Limb (tissue), 2 donors: ENCODE data around the gene MRAP2.
"Not testable (repeated sequence)": the region's sequence is repeated elsewhere in the genome, so short reads cannot be mapped to it uniquely, and the experiment has no call there.

Source experiments
- DNase-seq, 2 donors: peaks; one replicate each; pipeline ENCODE4 v3.0.0-alpha.2; 2016; ENCODE audit errors: extremely low spot score in 2 of 2

Gene MRAP2

DNA sequence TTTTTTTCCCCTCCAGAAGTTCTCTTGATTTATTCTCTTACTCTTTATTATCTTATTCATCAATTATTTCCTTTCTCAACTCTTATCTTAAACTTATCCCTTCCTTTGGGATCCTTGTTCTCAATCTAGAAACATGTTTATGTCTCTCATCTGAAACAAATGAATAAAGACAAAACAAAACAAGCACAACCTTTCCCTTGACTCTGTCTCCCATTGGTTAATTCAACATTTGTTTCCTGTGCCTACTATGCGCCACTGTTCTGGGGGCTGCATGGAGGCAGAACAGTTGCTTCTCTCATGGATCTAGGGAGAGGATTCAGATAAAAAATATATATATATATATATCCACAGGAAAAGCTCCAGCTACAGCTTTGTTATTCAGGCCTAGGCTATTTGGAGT is 5.2 kb upstream of the MRAP2 start:
- DNase-seq, result no peak

DNA sequence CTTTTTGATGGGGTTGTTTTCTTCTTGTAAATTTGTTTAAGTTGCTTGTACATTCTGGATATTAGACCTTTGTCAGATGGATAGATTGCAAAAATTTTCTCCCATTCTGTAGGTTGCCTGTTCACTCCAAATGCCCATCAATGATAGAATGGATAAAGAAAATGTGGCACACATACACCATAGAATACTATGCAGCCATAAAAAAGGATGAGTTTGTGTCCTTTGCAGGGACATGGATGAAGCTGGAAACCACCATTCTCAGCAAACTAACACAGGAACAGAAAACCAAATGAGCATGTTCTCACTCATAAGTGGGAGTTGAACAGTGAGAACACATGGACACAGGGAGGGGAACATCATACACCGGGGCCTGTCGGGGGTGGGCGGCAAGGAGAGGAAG is 1.6 kb upstream of the MRAP2 start:
- DNase-seq, result not testable (repeated sequence)

DNA sequence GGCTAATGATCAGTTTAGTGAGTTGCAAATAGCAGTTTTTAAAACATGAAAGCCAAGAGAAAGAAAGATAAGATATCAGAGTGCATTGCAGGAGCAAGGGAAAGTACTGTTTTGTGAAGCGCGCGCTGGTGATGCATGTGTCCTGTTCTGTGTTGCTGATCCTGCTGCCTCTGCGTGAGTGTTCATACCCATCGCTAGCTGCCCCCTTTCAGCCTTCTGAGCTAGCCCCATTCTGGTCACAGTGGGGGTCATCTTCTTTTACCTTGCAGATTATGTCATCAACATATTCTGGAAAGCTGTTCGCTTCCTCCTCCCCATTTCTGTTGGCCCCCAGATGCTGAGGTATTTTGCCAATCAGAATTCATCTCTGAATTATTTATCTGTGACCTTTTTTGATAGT is 1.9 kb downstream of the MRAP2 start:
- DNase-seq, result no peak

DNA sequence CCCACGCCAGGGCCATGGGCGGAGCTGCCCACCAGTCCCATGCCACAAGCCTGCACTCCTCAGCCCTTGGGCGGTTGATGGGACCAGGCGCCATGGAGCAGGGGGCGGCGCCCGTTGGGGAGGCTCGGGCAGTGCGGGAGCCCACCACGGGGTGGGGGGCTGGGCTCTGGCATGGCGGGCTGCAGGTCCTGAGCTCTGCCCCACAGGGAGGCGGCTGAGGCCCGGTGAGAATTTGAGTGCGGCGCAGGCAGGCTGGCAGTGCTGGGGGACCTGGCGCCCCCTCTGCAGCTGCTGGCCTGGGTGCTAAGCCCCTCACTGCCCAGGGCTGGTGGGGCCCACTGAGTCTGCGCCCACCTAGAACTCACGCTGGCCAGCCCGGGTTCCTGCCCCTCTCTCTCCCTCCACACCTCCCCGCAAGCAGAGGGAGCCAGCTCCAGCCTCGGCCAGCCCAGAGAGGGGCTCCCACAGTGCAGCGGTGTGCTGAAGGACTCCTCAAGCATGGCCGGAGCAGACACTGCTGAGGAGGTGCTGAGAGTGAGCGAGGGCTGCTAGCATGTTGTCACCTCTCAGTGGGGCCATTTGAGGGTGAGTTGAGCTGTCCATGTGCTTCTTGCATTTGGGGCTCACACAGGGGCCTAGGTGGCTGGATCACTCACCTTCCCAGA is 4.0 kb downstream of the MRAP2 start:
- no peak for DNase-seq

DNA sequence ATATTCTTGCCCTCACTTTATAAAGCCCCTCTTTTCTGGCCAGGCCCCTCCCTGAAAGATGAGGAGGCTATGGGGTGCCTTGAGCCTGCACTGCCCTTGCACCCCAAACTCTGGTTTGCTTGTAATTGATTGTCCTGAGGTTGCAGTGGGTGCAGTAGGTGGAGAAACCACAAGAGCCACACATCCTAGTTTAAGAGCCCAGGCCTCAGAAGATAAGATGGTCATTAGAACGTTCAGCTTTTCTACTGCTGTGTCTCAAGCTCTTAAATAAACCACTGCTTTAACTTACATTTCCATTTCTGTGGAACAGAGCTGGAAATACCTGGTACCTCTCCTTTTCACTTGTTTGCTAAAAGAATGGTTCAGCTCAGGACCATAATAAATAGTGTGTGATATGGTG is 9.0 kb downstream of the MRAP2 start:
- no peak for DNase-seq

DNA sequence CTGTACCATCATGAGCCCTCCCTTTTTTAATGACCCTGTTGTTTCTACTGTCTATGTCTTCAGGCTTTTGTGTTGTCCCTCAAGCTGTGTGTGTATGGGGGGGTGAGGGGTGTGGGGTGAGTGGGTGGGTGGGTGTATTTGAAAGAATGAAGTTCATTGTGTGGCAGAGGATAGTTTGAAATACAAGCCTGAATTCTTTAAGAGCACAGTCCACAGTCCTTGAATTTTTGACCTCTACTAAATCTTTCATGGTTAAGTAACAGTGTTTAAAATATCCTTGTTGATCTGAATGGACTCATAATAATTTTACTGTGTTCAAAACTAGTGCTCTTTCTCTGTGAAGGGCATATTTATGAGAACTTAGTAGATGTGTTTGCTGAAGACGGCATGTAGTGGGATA is 10.0 kb downstream of the MRAP2 start:
- DNase-seq, result no peak

DNA sequence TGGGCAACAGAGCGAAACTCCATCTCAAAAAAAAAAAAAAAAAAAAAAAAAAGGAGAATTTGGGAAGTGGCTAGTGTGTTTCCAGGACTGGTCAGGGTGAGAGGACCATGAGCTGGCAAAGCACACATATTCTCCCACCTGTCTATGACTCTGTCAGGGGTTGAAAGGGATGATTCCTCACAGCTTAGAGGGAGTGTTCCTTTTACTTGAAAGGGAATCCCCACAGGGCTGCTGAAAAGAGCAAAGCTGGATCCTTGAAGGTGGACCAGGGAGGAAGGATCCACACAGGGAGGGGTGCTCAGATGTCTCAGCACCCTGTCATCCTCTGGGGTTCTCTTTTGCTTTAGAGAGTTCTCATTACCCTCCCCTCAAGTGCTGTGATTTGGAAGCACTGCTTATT is 13.2 kb downstream of the MRAP2 start:
- DNase-seq, result no peak

DNA sequence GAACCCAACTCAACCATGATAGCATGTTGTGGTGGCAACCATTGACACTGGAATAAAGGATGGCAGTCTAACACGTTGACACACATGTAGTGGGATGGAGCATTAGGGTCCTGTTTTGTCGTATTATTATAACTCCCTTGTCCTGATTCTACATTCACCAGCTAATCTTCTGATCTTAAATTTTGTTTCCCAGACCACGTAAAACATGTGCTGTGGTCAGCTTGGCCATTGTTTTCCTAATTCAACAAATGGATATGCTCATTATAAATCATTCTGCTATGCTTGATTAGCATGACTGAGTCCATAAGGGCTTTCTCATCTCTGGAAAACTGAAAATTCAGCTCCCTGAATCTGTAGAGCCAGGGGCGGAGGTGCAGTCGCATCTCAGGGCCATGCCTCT is 15.0 kb downstream of the MRAP2 start:
- DNase-seq, result no peak

DNA sequence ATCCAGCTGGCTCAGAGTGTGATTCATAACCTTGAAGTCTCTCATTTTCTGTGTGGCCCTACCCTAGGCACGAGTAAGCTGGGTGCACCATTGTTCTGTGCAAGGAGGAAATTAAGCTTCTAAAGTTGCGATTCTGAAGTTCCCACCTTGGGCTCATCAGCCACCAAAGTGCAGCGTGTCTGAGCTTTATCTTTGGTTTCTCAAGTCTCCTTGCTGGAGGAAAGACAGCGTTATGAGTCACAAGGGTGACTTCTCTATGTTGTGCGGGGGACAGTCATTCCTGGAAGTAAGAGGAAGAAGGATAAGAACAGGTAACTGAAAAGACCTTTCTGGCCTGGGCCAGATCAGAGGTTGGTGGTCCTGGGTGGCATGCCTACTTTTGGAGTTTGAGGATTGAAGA is 16.8 kb downstream of the MRAP2 start:
- DNase-seq, result no peak

DNA sequence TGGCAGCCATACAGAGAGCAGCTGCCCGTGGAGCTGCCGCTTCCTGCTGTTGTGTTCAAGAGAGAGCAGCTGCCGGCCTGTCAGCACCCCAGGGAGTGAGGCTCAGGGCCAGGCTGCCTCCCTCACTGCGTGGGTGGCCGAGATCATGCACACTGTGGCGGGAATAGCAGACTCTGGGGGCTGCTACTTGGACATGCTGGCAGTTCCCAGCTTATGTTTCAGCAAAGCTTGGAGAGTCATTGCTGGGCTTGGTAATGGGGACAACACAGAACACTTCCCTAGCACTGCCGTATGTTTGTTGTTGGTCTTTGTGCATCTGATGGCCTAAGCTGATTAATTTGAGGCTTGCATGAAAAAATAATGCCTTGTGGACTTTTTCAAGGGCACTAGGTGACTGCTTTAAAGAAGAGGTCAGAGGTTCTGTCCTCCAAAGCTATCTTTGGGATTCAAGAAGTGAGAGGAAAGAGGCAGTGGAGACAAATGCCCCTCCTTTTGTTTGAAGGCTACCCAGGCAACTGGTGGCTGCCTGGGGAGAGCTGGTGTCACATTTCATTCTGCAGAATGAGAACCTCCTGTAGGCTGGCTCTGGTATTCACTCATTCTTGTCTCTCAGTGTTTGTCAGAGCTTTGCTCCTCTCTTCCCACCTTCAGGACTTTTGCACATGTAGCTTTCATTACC is 18.8 kb downstream of the MRAP2 start:
- peak; percentile 74 to 79 for DNase-seq

DNA sequence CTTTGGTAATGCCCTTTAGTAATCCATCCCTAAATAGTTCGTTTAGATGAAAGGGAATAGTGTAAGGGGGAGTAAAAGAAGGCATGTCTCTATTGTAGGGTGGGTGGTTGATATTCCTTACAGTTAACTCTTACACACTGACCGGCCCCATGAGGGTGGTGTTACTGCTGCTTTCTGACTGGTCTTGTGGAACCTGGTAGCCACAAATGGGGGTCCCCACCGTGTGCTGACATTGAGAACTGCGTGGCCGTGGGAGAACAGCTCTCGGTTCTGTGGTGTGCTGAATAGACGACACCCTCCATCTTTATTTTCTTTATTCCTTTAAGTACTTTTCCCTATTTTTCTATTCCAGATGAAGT is 19.3 kb downstream of the MRAP2 start:
- DNase-seq, result no peak

DNA sequence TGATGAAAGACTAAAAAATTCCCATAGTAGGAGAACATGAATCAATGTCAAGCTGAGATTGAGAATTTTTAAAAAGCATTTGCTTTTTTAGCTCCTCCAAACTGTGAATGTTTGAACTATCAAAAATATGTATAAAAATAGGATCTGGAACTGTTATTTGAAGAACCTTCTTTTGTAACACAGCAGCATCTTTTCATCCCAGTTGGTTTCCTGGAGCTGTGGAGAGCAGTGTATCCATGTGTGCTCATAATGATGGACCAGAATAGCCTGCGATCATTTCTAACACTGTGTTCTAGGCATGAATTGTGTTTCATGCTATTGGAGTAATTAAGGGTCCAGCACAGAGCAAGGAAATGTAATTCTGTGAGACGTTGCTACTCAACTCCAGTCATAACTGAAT is 22.1 kb downstream of the MRAP2 start:
- no peak for DNase-seq

DNA sequence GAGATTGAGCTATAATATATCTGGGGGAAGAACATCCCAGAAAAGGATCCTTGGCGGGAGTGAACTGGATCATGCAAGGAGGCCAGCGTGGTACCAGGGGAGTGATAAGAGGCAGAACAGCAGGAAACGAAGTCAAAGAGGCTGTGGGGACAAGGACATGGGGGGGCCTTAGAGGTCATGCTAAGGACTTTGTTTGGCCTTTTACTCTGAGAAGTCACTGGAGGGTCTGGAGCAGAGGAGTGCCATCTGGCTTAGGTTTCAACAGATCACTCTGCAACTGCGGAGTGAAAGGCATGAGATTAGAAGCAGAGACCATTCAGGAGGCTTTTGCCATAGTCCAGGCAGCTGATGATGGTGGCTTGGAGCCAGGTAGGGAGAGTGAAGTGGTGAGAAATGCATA is 24.3 kb downstream of the MRAP2 start:
- DNase-seq, result no peak

DNA sequence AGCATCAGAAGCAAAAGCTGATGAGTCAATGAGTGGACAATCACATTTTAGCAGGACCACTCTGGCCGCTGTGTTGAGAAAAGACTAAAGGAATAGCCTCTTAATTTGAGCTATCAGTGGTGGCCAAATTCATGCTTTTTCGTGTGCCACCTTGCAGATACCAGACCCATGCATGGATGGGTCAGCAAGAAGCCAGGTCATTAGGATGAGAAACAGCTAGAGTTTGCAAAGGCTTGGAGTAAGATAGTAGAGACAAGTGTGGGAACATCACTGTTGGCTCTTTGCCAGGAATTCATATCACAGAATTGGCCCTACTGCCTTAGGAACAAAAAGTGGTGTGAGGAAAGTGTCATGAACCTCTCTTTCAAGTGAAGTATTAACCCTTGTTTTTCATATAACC is 25.5 kb downstream of the MRAP2 start:
- no peak for DNase-seq

DNA sequence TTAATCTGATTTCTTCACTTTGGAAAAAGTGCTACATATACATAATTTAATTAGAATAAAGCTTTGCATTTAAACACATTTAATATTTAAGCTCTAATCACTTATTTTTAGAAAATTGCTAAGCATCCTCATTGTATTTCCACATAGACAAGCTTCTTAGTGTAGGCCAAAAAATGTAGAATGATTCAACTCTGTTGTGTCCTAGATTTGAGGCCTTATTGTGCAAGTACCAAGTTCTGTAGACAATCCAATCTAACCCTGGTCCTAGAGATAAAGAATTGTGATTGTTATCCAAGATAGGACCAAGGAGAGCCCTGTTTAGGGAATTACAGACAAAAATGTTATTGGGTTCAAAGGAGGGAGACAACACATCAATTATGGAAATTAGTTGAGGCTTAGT is 27.6 kb downstream of the MRAP2 start:
- no peak for DNase-seq

DNA sequence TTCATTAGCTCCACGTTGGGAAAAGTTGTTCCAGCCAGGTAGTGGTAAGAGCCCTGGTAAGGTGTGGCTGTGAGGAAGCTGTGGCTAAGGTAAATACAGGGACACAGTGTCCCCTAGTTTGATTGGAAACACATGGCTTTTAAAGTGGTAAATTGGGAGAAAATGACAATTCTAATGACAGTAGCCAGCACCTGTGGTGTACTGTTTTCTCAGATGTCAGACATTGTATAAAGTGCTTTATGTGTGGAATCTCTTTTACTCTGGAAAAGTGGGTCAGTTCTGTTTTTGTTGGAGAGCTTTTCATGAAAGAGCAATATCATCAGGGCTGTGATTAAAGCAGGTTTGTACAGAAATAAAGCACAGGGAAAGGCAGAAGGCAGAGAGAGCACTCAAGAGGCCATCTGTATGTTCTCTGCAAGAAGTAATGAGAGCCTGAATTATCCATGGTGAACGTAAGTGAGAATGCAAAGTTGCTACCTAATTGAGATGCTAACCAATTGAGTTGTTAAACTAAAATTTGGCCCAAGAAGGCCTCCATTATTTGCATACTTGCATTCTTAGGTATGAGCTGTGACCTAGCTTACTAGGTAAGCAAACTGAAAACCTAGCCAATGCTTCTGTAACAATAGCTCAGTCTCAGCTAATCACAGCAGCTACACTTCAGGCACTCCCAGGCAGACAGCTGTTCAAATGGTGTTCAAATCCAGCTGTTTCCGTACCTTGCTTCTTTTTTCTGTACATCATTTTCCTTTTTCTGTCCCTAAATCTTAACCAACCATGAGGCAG is 28.2 kb downstream of the MRAP2 start:
- no peak for DNase-seq

DNA sequence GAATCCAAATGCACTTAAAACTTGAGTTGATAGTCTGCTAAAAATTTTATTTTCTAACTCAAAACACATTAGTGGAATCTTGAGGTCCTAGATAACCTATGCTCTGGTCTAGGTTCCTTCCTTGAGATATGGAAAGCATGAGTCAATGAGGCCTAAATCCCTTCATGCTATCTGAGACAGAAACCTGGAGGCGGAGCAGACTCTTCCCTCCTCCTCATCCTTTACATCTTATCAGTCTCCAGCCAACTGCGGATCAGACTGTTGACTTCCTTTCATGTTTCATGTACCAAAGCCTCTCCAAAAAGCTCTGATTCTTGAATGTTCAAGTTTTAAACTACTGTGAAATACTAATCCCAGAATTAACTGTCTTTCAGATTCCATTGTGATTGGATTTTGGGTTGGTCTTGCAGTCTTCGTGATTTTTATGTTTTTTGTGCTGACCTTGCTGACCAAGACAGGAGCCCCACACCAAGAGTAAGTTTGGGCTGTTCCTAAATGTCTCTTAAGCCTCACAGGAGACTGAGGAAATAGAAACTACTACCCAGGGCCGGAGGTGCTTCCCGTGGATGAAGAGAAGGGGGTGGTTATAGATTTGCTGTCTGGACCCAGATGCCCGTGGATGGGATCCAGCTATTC is 29.1 kb downstream of the MRAP2 start:
- DNase-seq, result no peak

DNA sequence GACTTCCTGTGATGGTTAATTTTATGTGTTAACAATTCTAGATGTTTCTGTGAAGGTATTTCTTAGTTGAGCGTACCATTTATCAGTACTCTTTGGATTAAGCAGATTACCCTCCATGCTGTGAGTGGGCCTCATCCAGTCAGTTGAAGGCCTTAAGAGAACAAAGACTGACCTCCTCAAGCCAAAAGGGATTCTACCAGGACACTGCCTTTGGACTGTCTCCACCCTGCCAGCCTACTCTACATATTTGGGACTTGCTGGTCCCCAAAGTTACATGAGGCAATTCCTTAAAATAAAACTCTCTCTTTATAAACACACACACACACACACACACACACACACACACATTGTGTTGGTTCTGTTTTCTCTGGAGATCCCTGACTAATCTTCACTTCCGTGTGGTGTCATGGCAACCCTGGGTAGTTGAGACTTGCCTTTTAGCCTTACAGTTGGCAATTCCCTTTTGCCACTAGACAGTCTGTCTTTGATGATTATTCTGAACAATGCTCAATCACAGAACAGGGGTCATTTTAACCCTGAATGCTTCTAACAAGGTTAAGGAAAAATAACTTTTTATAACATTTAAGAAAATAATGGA is 32.2 kb downstream of the MRAP2 start:
- DNase-seq, result no peak

DNA sequence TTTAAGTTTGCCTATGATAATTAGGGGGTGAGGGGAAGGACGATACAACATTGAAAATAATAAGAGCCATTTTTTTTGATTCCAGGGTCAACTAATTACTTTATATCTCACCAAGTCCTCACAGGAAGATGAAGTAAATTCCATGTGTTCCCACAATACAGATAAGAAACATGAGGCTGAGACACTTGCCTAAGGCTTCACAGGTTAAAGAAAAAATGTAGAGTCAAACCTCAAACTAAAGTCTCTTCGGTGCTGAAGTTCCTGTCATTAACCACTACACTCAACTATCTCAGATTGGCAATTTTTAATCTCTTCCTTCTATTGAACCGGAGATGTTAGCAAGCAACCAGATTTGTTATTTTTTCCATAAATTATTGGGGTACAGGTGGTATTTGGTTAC is 33.0 kb downstream of the MRAP2 start:
- no peak for DNase-seq

DNA sequence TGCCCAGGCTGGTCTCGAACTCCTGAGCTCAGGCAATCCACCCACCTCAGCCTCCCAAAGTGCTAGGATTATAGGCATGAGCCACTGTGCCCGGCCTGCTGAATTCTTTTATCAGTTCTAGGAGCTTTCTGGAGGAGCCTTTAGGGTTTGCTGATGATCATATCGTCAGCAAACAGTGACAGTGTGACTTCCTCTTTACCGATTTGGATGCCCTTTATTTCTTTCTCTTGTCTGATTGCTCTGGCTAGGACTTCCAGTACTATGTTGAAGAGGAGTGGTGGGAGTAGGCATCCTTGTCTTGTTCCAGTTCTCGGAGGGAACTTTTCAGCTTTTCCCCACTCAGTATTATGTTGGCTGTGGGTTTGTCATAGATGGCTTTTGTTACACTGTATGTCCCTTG is 35.3 kb downstream of the MRAP2 start:
- DNase-seq, result not testable (repeated sequence)

DNA sequence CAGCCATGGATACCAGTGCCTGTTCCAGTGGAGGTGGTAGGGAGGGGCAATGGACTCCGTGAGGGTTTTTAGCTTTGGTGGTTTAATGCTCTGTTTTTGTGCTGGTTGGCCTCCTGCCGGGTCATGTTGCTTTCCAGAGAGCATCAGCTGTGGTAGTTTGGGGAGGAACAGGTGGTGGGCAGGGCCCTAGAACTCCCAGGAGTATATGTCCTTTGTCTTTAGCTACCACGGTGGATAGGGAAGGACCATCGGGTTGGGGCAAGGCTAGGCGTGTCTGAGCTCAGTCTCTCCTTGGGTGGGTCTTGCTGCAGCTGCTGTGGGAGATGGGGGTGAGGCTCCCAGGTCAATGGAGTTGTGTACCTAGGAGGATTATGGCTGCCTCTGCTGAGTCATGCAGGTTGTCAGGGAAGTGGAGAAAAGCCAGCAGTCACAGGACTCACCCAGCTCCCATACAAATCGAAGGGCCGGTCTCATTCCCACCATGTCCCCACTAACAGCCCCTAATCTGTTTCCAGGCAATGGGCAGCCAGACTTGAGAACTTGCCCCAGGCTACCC is 38.9 kb downstream of the MRAP2 start:
- no peak for DNase-seq
